Activated T-helper 17 cell treated with anti-CD3 and anti-CD28 coated beads, Interleukin-2, amount 50 U/mL, for 72 hours (primary cell): Measurements from ENCODE around the gene PPTC7. TPM values are rescaled to one million over a fixed set of nuclear protein-coding genes. Genes with fewer than 3 reads are reported as not detected.

Source experiments
- ATAC-seq: fragments of 150-1000 bp; cut with Tn5 transposase; replicated peaks from 2 replicates; pipeline ENCODE4 v1.10.0; 2021; ENCODE audit warnings: mild to moderate bottlenecking, moderate library complexity
- H3K27ac Mint-ChIP-seq: one replicate; pipeline ENCODE4 v1.8.0; 2022; ENCODE audit warnings: mixed read lengths
- H3K27me3 Mint-ChIP-seq: one replicate; pipeline ENCODE4 v1.8.0; 2022; ENCODE audit warnings: mixed read lengths
- H3K36me3 Mint-ChIP-seq: one replicate; pipeline ENCODE4 v1.8.0; 2022; ENCODE audit warnings: low read depth, mild to moderate bottlenecking, mixed read lengths
- H3K4me1 Mint-ChIP-seq: one replicate; pipeline ENCODE4 v1.8.0; 2022; ENCODE audit warnings: mixed read lengths
- H3K4me3 Mint-ChIP-seq: one replicate; pipeline ENCODE4 v1.8.0; 2022; ENCODE audit warnings: mild to moderate bottlenecking, mixed read lengths
- H3K9me3 Mint-ChIP-seq: one replicate; pipeline ENCODE4 v1.8.0; 2022; ENCODE audit warnings: mixed read lengths
- total RNA-seq, 2 donors: library from RNA; stranded (reverse); gene quantifications; one replicate each; pipeline ENCODE4 v1.2.3, GENCODE V29; 2022

The PPTC7 gene
- total RNA-seq, 2 donors from 2014 or later = 31.4 to 36.7 TPM

- no peak overlapping the region for H3K4me3 Mint-ChIP-seq
- H3K9me3 Mint-ChIP-seq = no peaks in the 10 kb centered on the region
- H3K27me3 Mint-ChIP-seq = no peaks in the 10 kb centered on the region
- H3K36me3 Mint-ChIP-seq = no peaks in the 10 kb centered on the region
- no peak for ATAC-seq
- no peak overlapping the region for H3K27ac Mint-ChIP-seq
- H3K4me1 Mint-ChIP-seq = no peaks in the 10 kb centered on the region
Measured at GRCh38 chr12:110514363-110514762, 68.8 kb downstream of the PPTC7 start.

- Mint-ChIP-seq H3K27ac (no peak overlapping the region), H3K36me3 (no peaks in the 10 kb centered on the region), H3K27me3 (no peaks in the 10 kb centered on the region), H3K4me1 (no peaks in the 10 kb centered on the region), H3K9me3 (no peaks in the 10 kb centered on the region), H3K4me3 (no peak overlapping the region)
- no peak for ATAC-seq
Measured at GRCh38 chr12:110513842-110514241, 69.3 kb downstream of the PPTC7 start.

- H3K27ac Mint-ChIP-seq = no peak overlapping the region
- no peaks in the 10 kb centered on the region for H3K4me1 Mint-ChIP-seq
- H3K27me3 Mint-ChIP-seq = no peaks in the 10 kb centered on the region
- H3K4me3 Mint-ChIP-seq = no peak overlapping the region
- no peaks in the 10 kb centered on the region for H3K36me3 Mint-ChIP-seq
- ATAC-seq = no peak
- no peaks in the 10 kb centered on the region for H3K9me3 Mint-ChIP-seq
Measured at GRCh38 chr12:110508071-110508586, 75.0 kb downstream of the PPTC7 start.

- Mint-ChIP-seq H3K36me3 (peaks cover 23% of the 10 kb centered on the region), H3K4me1 (peaks cover 9% of the 10 kb centered on the region), H3K27me3 (no peaks in the 10 kb centered on the region), H3K9me3 (peaks cover 4% of the 10 kb centered on the region), H3K4me3 (no peak overlapping the region), H3K27ac (no peak overlapping the region)
- ATAC-seq = no peak
Measured at GRCh38 chr12:110505332-110505731, 77.8 kb downstream of the PPTC7 start.

GRCh38 chr12:110503432-110503831 is 79.7 kb downstream of the PPTC7 start:
- ATAC-seq = no peak
- Mint-ChIP-seq H3K4me1 (peaks cover 9% of the 10 kb centered on the region), H3K9me3 (peaks cover 4% of the 10 kb centered on the region), H3K27me3 (no peaks in the 10 kb centered on the region), H3K36me3 (peaks cover 42% of the 10 kb centered on the region), H3K27ac (no peak overlapping the region), H3K4me3 (peak overlapping the region; percentile 93)

- H3K27me3 Mint-ChIP-seq = no peaks in the 10 kb centered on the region
- H3K4me1 Mint-ChIP-seq = peaks cover 9% of the 10 kb centered on the region
- H3K27ac Mint-ChIP-seq = peak within 1 kb of the TSS; percentile 98
- peaks cover 54% of the 10 kb centered on the region for H3K36me3 Mint-ChIP-seq
- peak; percentile 97 for ATAC-seq
- peaks cover 4% of the 10 kb centered on the region for H3K9me3 Mint-ChIP-seq
- peak within 1 kb of the TSS; percentile 93 for H3K4me3 Mint-ChIP-seq
Measured at GRCh38 chr12:110501752-110502738, 81.1 kb downstream of the PPTC7 start, which contains the start of the genes RAD9B and VPS29. Gene RAD9B, plus strand, starts transcription at chr12:110502331. Its CDS starts 7 bp downstream, at chr12:110502338. Gene VPS29, minus strand, starts transcription at chr12:110502111. Its CDS starts 60 bp downstream, at chr12:110502051.

GRCh38 chr12:110501399-110501751 is 81.7 kb downstream of the PPTC7 start:
- Mint-ChIP-seq H3K4me1 (peaks cover 9% of the 10 kb centered on the region), H3K4me3 (peak overlapping the region; percentile 93), H3K36me3 (peaks cover 61% of the 10 kb centered on the region), H3K27ac (peak overlapping the region; percentile 98), H3K27me3 (no peaks in the 10 kb centered on the region), H3K9me3 (peaks cover 4% of the 10 kb centered on the region)
- ATAC-seq = peak; percentile 25

- Mint-ChIP-seq H3K4me1 (peaks cover 9% of the 10 kb centered on the region), H3K36me3 (peaks cover 83% of the 10 kb centered on the region), H3K9me3 (peaks cover 4% of the 10 kb centered on the region), H3K4me3 (peak overlapping the region; percentile 93), H3K27me3 (no peaks in the 10 kb centered on the region), H3K27ac (no peak overlapping the region)
- ATAC-seq = no peak
Measured at GRCh38 chr12:110498984-110499706, 84.0 kb downstream of the PPTC7 start.

Other genes starting within 250 kb of the PPTC7 start
- gene ANAPC7, start 179.6 kb downstream of the PPTC7 start, total RNA-seq = 10 to 100 TPM; 41.7 to 78.3 TPM
- 100 to 1,000 TPM; 259 to 325 TPM for gene ARPC3, start 133.0 kb downstream of the PPTC7 start, total RNA-seq
- 10 to 100 TPM; 31.4 to 41.8 TPM for gene GPN3, start 115.1 kb downstream of the PPTC7 start, total RNA-seq
- 10 to 100 TPM; 29.0 to 37.1 TPM for gene FAM216A, start 114.5 kb downstream of the PPTC7 start, total RNA-seq
- gene VPS29, start 81.2 kb downstream of the PPTC7 start, total RNA-seq = 100 to 1,000 TPM; 103 to 125 TPM
- 1 to 10 TPM; 1.5 to 2.5 TPM for gene RAD9B, start 81.0 kb downstream of the PPTC7 start, total RNA-seq
- 1 to 10 TPM; 3.5 to 6.4 TPM for gene TCTN1, start 30.8 kb upstream of the PPTC7 start, total RNA-seq
- 1 to 10 TPM in 1 of 2 donors, under 1 TPM in 1; 0.71 to 1.7 TPM for gene HVCN1, start 105.8 kb upstream of the PPTC7 start, total RNA-seq
- 100 to 1,000 TPM; 185 to 259 TPM for gene PPP1CC, start 159.6 kb upstream of the PPTC7 start, total RNA-seq